Activated T-cell treated with anti-CD3 and anti-CD28 coated beads for 24 hours (primary cell): Measurements from ENCODE around the gene SYT2.
"Not testable (repeated sequence)": the region's sequence is repeated elsewhere in the genome, so short reads cannot be mapped to it uniquely, and the experiment has no call there.

Experiments
- DNase-seq: peaks from one replicate; pipeline ENCODE4 v3.0.0-alpha.2; 2020; ENCODE audit warnings: low read depth

SYT2 gene

DNA sequence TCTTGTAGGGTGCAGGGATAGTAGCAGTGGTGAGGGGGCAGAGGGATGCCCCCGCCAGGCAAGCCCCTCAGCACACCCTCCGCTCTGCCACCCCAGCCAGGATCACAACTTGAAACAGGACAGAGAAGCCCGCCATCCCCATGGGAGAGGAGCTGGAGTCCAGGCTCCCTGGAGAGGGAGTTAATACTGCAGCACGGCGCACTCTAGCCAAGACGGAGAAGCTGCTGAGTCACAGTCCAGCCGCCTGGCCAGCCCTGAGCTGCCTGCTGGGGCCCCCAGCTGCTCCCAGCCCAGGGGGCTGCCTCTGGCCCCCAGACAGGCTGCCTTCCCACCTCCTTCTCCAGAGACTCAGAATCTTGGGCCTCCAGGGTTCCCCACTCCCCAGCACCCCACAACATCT lies 87.2 kb downstream of the SYT2 start:
- no peak for DNase-seq

DNA sequence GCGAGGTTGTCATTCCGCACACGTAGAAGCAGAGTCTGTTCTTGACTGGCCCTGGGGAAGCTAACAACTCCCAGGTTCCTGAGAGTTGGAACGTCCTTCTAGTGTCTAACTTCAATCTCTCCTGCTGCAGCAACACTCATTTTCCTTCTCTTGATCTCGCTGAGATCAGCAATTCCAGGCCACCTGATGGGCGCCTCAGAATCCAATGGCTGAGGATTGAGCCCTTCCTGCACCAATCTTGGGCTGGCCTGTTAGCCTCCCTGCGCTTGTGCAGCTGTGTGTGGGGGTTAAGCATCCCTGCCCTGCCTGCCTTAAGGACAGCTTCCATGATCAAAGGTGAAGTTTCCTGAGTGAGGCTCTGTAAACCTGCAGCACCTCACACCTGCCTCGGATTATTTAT lies 87.9 kb downstream of the SYT2 start:
- DNase-seq = no peak

DNA sequence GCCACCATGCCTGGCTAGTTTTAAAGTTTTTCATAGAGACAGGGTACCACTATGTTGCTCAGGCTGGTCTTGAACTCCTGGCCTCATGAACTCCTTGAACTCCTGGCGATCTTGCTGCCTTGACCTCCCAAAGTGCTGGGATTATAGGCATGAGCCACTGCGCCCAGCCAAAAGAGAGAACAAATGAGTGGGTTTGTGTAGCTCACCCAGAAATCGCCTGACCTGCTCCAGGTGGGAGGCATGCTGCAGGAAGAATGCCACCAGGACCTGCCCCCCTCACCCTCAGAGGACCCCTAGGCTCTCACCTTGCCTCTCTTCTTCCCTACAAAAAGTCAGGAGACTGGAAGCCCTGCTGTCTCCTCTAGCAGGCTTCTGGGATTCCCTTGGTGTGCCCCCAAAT lies 88.8 kb downstream of the SYT2 start:
- DNase-seq = no peak

DNA sequence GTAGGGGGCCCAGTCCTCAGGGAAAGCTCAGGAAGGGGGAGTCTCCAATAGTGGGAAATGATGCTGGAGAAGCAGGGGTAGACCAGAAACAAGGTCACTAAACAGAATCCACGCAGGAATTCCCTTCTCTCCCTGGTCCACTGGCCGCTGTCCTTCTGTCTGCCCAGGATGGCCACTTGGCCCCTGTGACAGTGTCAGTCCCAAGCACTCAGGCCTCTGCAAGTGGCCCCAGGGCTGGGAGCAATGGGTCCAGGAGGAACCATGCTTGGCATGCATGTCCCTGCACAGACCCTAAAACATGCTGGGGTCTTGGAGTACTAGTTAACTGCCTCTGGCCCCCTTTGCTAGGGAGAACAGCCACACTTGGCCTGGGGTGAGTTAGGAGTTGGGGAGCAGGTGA lies 90.2 kb downstream of the SYT2 start:
- not testable (repeated sequence) for DNase-seq

DNA sequence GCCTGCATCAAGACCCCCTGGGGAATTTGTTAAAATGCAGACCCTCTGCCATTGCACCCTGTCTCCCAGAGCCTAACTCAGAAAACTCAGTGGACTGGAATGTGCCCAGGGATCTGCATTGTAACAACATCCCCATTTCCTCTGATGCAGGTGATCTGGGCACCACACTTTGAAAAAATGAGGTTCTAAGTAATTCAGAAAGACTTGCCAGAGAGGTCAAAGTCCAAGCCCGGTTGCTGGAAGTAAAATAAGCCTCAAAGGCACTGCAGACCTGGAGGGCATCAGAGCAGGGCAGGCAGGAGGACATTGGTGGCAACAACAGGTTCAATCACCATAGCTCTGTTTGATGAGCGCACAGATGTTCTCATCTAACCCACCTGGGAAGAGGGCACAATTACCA lies 90.7 kb downstream of the SYT2 start:
- DNase-seq = no peak

DNA sequence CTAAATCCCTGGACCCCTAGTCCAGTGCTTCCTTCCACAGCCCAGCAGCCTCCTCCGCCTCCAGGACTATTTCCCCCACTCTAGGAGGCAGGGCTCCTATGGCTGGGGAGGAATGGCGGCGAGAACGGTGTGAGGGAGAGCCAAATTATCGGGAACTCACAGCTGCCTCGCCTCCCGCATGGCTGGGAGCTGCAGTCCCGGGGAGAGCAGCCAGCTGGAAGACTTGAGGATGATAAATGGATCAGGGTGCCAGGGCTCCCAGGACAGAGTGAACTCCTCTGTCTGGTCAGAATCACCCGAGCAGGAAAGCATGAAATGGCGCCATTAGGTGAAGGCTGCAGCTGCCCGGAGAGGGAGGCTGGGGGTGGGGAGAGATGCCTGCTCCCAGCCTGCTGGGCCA lies 91.2 kb downstream of the SYT2 start:
- not testable (repeated sequence) for DNase-seq

DNA sequence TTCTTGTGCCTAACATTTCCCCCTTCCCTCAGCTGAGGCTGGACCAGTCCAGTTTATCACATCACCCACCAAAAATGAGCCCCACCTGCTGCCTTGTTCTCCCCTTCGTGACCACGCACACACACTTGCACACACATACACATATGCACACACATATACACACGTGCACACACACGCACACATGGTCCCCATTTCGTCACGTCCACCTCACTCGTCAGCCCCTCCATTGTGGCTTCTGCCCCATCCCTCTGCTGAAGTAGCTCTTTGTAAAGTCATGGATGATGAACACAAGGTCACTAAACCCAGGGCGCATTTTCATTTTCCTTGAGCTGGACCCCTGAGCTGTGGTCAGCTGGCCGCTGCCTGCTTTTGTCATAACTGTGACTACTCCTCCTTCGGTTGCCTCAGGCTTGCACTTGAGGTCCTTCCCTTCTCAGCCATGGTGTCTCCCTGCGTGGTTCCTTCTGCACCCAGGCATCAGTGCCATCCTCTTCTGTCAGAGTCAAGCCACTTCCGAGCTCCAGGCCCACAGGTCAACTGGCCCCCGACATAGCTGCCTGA lies 93.8 kb downstream of the SYT2 start:
- DNase-seq = no peak

DNA sequence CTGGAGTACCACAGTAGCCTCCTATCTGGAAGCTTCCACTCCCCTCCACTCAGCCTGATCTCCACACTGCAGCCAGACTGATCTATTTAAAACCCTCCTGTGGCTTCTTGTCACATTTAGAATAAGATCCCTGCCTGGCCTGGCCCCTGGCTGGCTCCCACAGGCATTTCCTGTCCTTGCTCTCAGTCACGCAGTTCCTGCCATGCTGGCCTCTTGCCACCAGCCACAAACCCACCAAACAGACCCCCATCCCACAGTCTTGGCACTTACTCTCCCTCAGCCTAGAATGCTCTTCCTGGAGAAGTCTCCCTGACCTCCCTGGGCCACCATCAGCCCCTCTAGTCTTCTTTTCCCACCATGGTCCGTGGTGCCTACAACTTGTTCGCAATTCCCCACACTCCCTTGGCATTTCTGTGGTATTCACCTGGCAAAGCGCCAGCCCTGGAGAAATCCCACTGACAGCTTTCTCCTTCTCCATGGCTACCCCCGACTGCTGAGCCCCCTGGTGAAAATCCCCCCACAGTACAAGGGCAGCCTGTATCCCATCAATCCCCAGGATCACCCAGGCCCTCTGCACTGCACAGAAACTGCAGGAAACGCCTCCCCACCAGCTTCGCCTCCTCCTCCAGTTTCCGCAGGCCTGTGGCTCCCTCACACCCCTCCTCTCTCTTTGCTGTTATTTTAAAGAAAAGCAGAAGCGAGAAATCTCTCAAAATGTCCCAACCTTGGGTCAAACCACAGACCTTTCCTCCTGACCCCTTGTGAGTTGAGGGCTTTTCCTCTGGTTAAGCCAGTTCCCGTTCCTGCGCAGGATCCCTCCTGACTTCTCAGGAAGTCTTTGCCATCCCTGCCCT lies 94.5 kb downstream of the SYT2 start:
- no peak for DNase-seq

DNA sequence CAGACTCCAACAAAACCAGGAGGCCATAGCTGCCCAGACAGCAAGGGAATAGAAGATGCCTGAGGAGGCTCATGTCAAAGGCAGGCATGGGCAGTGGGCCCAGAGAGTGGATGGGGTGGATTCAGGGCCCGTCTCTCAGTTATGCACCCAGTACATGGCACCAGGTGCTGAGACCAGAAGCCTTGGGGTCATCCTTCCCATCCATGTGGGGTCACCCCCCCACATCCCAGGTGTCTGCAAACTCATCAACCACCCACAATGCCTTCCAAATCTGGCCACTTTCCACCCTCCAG lies 95.1 kb downstream of the SYT2 start:
- not testable (repeated sequence) for DNase-seq

DNA sequence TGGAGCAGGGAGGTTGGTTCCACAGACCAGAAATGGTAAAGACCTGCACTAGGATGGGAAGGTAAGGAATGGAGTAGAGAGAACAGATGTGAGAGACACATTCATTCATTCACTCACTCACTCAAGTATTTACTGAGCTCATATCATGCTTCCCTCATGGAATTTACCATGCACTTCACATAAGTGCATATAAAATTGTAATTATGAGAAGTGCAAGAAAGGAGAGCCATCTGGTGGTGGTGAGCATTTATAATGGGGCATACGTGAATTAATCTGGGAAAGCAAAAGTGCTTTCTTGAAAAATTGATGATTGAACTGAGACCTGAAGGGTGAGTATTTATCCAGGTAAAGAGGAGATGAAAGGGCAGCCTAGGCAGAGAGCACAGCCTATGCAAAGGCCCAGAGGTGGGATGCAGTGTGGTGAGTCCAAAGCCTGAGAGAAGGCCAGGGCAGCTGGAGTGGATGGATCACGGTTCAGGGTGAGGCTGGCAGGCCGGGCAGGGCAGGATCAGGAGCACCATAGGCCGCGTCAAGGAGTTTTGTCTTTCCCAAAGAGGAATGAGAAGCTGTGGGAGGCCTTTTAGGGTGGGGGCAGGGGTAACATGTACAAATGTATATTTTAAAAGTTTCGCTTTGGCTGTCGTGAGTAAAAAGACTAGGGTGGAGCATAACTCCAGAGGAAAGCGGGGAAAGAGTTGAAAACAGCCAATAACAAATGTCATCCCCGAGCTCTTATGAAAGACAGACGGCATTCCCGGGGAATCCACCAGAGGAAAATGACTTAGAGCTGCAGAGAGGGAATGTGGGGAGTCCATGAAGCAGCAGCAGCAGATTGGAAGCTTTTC lies 95.7 kb downstream of the SYT2 start:
- DNase-seq = not testable (repeated sequence)

DNA sequence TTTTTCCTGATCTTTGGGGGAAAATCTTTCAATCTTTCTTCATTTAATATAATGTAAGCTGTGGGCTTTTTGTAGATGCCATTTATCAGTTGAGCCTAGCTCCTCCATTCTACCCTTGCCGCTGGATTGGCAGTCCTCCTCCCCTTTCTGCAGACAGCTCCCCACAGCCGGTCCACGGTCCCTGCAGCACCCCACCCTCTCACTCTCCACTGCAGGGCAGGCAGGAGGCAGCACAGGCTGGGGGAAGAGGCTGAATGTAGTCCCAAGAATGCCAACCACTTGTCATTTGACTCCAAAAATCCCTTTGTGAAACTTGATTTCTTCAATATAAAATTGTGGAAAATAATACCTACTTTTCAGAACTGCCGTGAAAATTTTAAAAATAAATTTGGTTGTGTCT lies 96.7 kb downstream of the SYT2 start:
- DNase-seq = no peak

DNA sequence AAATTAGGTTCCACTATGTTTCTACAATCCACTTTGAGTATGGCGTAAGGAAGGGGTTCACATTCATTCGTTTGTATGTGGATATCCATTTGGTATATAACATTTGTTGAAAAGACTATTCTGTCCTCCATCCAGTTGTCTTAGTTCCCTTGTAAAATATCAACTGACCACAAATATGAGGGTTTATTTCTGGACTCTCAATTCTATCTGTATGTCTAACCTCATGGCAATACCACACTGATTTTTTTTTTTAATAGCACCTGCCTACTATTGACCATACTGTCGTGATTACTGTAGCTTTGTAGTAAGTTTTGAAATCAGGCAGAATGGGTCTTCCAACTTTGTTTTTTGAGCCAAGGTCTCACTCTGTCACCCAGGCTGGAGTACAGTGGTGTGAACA lies 98.2 kb downstream of the SYT2 start:
- not testable (repeated sequence) for DNase-seq

DNA sequence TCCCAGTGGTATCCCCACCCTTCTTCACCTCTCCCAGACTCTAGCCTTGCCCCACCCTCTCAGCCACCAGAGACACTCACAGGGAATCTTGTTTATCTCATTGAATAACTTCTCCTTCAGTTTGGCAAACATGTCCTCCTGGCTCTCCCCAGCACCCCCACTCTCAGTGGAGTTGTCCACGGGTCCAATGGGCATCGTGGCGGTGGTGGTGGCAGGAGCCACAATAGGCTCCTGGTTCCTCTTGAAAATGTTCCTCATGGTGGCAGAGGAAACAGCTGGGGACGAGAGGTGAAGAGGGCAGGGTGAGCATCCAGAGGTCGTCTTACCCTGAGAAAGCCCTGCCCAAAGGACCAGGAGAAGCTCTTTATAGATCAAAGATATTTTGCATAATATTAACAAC lies 104.7 kb downstream of the SYT2 start:
- no peak for DNase-seq

DNA sequence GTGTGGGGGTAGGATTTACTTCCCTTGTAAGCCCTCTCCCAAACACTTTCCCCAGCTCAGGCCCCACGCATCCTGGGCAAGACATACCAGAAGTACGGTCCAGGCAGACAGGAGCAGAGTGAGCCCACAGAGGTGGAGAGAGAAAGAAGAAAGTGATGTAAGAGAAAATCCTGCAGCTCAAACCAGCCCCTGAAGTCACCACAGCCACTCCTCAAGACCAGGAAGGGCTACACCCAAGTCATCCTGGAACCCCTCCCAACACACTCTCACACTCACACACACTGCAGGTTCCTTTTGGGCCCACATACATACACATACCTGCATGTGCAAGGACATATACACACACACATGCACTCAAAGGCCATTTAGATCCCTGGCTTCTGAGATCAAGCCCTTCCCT lies 106.8 kb downstream of the SYT2 start:
- DNase-seq = no peak

DNA sequence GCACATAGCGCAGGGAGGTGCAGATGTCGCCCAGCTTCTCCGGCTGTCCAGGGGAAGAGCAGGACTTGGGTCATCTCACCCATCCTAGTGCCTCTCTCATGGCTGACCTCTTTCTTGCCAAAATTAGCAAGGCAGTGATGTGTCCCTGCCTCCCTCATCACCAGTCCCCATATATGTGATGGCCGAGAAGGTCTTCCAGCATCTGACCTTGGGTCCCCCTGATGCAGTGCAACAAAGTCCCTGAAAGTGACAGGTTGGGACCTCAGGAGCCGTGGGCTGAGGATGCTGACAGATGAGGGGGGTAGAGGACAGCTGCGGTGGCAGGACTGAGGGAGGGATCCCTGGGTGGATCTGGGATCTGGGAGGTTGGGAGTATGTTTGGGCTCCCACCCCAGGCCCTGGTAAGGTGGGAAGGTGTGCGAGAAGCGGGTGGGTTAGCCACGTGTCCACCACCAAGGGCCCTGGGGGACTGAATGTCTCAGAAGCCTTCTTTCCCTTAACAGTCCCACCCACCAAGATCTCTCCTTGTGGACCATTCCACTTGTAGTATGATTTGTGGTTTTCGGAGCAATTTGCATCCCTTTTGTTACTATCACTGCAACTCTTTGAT lies 109.7 kb downstream of the SYT2 start:
- DNase-seq = no peak

DNA sequence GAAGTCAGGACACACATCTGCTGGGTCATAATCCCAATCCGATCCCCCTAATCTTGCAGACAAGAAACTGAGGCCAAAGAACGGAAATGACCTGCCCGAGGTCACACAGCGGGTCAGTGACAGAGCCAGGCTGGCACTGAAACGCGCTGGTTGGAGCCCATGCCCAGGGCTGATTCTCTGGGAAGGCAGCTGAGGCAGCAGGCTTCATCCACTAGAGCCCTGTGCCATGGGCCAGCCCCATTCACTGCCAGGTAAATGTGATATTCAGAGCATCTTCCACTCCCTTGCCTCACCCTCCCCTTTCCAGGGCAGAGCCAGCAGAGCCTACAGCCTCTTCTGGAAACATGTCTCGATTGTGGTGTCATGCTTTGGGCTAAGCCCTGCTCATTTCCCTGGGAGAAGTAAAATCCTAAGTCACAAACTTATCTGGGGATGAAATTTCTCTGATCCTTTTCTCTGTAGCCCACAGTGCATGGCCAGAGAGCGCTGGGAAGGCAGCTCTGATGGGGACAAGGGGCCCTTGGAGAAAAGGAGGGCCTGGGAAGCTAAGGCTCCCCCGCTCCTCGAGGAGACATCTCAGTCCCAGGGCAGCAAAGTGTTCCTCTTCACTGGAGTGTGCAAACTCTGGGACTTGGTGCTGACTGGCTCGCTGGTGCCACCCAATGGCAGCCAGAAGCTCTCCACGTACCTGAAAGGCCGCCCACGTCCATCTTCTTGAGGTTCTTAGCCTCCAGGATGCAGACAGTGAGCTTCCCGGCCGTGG lies 110.4 kb downstream of the SYT2 start:
- no peak for DNase-seq

DNA sequence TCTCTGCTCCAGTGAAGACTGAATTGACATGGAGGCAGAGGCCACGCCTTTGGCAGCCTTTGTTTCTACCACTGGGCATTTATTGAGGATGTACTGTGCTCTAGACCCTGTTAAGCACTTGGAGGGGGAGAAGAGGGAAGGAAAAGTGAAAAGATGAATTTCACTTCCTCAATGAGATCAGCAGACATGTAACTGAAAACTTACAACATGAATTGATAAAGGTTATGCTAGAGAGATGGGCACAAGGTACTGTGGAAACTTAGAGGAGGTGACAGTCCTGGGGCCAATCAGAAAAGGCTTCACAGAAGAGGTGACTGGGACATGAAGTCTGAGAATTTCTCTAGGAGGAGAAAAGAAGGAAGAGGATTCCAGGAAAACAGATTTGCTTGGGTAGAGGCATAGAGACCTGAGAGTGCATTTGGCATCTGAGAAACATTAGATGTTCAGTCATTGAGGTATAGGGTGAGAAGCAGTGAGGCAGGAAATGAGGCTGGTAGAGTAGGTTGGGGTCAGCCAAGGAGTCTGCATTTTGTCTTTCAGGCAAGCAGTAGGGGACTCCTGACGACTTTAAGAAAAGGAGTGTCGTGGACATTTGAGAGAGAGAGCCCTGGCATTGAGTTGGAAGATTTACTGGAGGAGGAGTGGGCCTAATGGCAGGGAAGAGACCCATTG lies 113.0 kb downstream of the SYT2 start:
- DNase-seq = no peak

DNA sequence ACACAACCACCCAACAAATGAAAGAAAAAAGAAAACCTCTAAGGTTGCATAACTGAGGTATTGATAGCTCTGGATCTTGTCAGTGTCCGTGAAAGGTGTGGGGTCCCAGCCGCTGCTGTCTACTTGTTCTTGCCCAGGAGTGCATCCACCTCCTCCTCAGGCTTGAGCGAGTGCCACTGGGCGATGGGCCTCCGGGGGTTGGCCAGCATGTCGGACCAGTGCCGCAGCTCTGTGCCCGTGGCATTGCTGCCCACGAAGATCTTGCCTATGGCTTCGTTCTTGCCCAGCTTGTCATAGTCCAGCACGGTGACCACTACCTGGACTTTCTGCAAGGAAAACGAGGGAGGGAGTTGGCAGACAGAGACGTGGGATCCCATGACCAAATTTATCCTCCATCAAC lies 113.6 kb downstream of the SYT2 start:
- no peak for DNase-seq

DNA sequence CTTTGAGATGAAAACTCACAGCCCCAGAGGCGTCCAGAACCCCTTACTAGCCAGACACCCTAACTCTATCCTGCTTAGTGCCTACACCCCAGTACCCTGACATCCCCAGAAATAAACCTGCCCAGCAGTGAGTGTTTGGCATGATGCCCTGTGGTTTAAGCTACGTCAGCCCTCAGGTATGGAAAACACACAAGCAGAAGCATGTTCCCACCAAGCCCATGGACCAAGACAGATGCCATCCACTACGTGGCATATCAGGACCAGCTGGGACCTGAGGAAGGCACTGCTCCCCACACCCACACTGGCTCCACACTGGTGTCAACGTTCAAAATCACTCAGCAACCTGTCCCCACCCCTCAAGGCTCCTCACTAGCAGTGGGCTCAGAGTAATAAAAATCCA lies 116.4 kb downstream of the SYT2 start:
- no peak for DNase-seq

DNA sequence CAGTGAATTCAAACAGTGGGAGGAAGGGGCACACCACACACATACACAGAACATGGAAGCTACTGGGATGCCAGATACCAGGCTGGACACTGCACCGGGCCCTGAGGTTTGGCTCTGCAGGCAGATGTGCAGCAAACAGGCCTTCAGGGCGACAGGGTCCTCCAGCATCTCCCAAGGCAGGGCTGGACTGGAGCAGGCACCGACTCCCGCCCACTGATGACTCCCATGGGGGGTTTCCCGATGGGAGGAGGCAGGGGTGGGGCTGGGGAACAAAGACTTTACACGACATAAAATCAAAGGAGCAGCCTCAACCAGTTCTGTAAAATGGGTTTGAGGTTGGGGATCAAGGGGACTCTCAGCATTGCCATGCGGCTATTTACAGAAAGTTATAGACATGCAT lies 118.1 kb downstream of the SYT2 start:
- DNase-seq = no peak

DNA sequence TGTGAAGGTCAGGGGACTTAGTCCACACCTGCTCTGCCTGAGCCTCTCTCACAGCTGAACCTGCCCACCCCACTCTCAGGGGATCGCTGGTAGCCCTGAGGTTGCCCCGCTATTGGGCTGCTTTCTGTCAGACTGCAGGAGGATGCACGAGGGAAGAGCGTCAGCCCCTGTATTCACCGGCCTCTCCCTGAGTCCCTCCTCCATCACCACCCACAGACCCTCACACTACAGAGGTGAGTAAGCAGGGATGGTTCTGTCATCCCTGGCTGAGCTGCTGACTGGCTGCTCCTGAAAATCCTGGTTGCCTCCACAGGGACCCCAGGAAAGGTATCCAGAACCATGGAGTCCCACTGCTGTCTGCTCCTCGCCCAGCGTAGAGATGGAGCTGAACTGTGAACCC lies 118.7 kb downstream of the SYT2 start:
- no peak for DNase-seq
